ENCODE results near the gene SLC30A2.
"Not testable (repeated sequence)": the region's sequence is repeated elsewhere in the genome, so short reads cannot be mapped to it uniquely, and the experiment has no call there.

SLC30A2 gene, protein sequence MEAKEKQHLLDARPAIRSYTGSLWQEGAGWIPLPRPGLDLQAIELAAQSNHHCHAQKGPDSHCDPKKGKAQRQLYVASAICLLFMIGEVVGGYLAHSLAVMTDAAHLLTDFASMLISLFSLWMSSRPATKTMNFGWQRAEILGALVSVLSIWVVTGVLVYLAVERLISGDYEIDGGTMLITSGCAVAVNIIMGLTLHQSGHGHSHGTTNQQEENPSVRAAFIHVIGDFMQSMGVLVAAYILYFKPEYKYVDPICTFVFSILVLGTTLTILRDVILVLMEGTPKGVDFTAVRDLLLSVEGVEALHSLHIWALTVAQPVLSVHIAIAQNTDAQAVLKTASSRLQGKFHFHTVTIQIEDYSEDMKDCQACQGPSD

GRCh38 chr1:26045722-26046245 is at the start of gene SLC30A2:
SLC30A2 (minus strand) TSS chr1:26046118; CDS start chr1:26045896, 222 bp downstream.
- Histone ChIP-seq H3K9me3 (ENCODE audit: severe bottlenecking) (no peaks in the 10 kb centered on the region), H3K27ac (no peak within 1 kb of the TSS), H3K27me3 (ENCODE audit: insufficient read depth, low read depth, severe bottlenecking) (no peaks in the 10 kb centered on the region), H3K36me3 (no peaks in the 10 kb centered on the region), H3K4me3 (ENCODE audit: low read depth, low read length) (no peak within 1 kb of the TSS)
- TF ChIP-seq, protein P1, sequence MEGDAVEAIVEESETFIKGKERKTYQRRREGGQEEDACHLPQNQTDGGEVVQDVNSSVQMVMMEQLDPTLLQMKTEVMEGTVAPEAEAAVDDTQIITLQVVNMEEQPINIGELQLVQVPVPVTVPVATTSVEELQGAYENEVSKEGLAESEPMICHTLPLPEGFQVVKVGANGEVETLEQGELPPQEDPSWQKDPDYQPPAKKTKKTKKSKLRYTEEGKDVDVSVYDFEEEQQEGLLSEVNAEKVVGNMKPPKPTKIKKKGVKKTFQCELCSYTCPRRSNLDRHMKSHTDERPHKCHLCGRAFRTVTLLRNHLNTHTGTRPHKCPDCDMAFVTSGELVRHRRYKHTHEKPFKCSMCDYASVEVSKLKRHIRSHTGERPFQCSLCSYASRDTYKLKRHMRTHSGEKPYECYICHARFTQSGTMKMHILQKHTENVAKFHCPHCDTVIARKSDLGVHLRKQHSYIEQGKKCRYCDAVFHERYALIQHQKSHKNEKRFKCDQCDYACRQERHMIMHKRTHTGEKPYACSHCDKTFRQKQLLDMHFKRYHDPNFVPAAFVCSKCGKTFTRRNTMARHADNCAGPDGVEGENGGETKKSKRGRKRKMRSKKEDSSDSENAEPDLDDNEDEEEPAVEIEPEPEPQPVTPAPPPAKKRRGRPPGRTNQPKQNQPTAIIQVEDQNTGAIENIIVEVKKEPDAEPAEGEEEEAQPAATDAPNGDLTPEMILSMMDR (IDR thresholded peaks at IDR 0.05; ENCODE audit: low read depth, low read length): no peak
- DNase-seq: no peak

DNA sequence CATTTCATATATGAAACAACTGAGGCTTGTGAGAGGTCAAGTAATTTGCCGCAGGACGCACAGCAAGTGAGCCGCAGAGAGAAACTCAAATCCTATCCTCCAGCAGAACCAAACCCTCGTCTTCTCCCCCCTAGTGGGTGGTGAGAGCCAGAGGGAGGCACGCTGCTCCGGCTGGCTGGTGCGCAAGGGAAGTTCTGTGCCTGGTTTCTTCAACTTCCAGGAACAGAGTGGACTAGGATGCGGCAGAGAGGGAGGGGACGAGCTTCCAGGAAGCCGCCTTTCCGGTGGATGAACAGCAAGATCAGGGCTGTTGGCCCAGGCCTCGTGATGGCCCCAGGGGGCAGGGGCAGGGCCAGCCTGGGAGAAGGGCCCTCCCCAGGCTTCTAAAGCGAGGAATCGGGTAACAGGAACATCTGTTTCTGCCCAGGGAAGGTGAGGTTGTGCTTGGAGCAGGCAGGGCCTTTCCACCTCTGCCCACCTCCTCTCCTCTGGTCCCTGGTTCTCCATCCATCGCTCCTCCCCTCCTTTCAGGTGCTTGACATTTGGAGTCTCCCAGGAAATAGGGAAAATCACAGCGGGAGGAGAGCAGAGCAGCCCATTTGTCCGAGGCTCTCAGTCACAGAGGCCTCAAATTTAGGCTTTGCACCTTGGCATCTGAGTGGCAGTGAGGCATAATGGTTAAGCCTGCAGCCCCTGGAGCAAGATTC is 48.9 kb upstream of the SLC30A2 start:
- Histone ChIP-seq H3K9me3 (ENCODE audit: severe bottlenecking) (no peaks in the 10 kb centered on the region), H3K27ac (peak overlapping the region; percentile 63), H3K27me3 (ENCODE audit: insufficient read depth, low read depth, severe bottlenecking) (no peaks in the 10 kb centered on the region), H3K36me3 (no peaks in the 10 kb centered on the region), H3K4me3 (ENCODE audit: low read depth, low read length) (peak overlapping the region; percentile 20)
- DNase-seq: peak; percentile 79
- TF ChIP-seq, protein P1 (IDR thresholded peaks at IDR 0.05; ENCODE audit: low read depth, low read length): peak; percentile 17; the same call in 1 of the 2 replicates

- H3K9me3 ChIP-seq (ENCODE audit: severe bottlenecking): peaks cover 2% of the 10 kb centered on the region
- peak; percentile 59 for DNase-seq
- TF ChIP-seq, protein P1 (IDR thresholded peaks at IDR 0.05; ENCODE audit: low read depth, low read length): no peak
- no peaks in the 10 kb centered on the region for H3K27me3 ChIP-seq (ENCODE audit: insufficient read depth, low read depth, severe bottlenecking)
- peak overlapping the region; percentile 63 for H3K27ac ChIP-seq
- no peaks in the 10 kb centered on the region for H3K36me3 ChIP-seq
- peak overlapping the region; percentile 20 for H3K4me3 ChIP-seq (ENCODE audit: low read depth, low read length)
Measured at GRCh38 chr1:26094076-26094669, 48.3 kb upstream of the SLC30A2 start.

DNA sequence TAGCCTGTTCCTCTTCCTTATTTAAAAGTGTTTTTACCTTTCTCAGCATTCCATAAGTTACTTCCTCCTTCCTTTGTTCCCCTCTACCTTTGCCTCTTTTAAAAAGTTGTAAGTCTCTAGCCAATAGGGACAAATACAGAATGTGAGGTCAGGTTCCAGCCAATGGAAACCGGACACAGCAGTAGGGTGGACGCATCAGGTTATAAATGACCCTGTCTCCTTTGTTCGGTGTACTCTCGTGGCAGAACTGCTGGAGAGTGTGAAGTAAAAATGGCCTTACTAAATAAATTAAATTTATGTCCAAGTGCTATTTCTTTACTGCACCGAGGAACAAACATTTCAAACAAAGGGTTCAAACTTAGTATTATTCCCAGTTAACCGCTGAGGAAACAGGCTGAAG is 47.7 kb upstream of the SLC30A2 start:
- H3K27ac ChIP-seq: peak overlapping the region; percentile 63

GRCh38 chr1:26092422-26092821 is 46.5 kb upstream of the SLC30A2 start:
- no peak overlapping the region for H3K27ac ChIP-seq
- TF ChIP-seq, protein P1 (IDR thresholded peaks at IDR 0.05; ENCODE audit: low read depth, low read length): no peak
- peaks cover 2% of the 10 kb centered on the region for H3K9me3 ChIP-seq (ENCODE audit: severe bottlenecking)
- DNase-seq: no peak
- no peak overlapping the region for H3K4me3 ChIP-seq (ENCODE audit: low read depth, low read length)
- H3K27me3 ChIP-seq (ENCODE audit: insufficient read depth, low read depth, severe bottlenecking): no peaks in the 10 kb centered on the region
- H3K36me3 ChIP-seq: no peaks in the 10 kb centered on the region

More for the DNA sequence above, 47.7 kb upstream of the SLC30A2 start:
- not testable (repeated sequence) for H3K9me3 ChIP-seq (ENCODE audit: severe bottlenecking); H3K36me3 ChIP-seq; DNase-seq; H3K4me3 ChIP-seq (ENCODE audit: low read depth, low read length); H3K27me3 ChIP-seq (ENCODE audit: insufficient read depth, low read depth, severe bottlenecking)

DNA sequence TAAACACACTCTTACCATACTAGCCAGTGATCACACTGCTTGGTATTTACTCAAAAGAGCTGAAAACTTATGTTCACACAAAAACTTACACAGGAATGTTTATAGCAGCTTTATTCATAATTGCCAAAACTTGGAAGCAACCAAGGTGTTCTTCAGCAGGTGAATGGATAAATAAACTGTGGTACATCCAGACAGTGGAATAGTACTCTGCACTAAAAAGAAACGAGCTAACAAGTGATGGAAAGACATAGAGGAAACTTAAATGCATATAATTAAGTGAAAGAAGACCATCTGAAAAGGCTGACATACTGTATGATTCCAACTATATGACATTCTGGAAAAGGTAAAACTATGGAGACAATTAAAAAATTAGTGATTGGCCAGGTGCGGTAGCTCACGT is 45.0 kb upstream of the SLC30A2 start:
- Histone ChIP-seq H3K4me3 (ENCODE audit: low read depth, low read length) (no peak overlapping the region), H3K36me3 (no peaks in the 10 kb centered on the region), H3K9me3 (ENCODE audit: severe bottlenecking) (peaks cover 2% of the 10 kb centered on the region), H3K27ac (no peak overlapping the region), H3K27me3 (ENCODE audit: insufficient read depth, low read depth, severe bottlenecking) (no peaks in the 10 kb centered on the region)
- TF ChIP-seq, protein P1 (IDR thresholded peaks at IDR 0.05; ENCODE audit: low read depth, low read length): no peak
- DNase-seq: no peak

Data from WERI-Rb-1 (cell line).